Measurements from ENCODE around the gene CSNK1A1L.

- TF ChIP-seq EZH2 (IDR thresholded peaks at IDR 0.05) (no peak), POLR2AphosphoS5 (IDR thresholded peaks at IDR 0.05; ENCODE audit: borderline replicate concordance, low read depth, low read length) (no peak)
These were observed 36.5 kb downstream of the CSNK1A1L start for GRCh38 chr13:37068962-37069361.

All from SK-N-MC (cell line).